Calu3 (cell line): Measurements from ENCODE around the gene HNRNPU. TPM values are rescaled to one million over a fixed set of nuclear protein-coding genes. Genes with fewer than 3 reads are reported as not detected.
A peak's percentile ranks its signal among the peaks of the same experiment; 100 is the strongest.

Experiments used
- BruUV-seq: library from RNA; stranded (reverse); fragments of 400-500 nt; replicated peaks from 2 replicates; lab custom pipeline; 2021; lab: Mats Ljungman, UMichigan
- CTCF ChIA-PET: fragments of 300-600 bp; sonication (Branson Sonifier 250); formaldehyde crosslinking; loops from one replicate; lab custom pipeline; 2022; ENCODE audit warnings: antibody characterized with exemption; lab: Charles Lee
- DNase-seq: peaks from one replicate; pipeline ENCODE4 v3.0.0; 2022
- H3K27ac Mint-ChIP-seq: one replicate; pipeline ENCODE4 v1.8.0; 2022; ENCODE audit warnings: mixed read lengths; ENCODE audit not compliant: unreplicated experiment
- H3K27me3 Mint-ChIP-seq: one replicate; pipeline ENCODE4 v1.8.0; 2022; ENCODE audit warnings: mixed read lengths; ENCODE audit not compliant: unreplicated experiment
- H3K36me3 Mint-ChIP-seq: one replicate; pipeline ENCODE4 v1.8.0; 2022; ENCODE audit warnings: mild to moderate bottlenecking, moderate library complexity, mixed read lengths; ENCODE audit not compliant: insufficient read depth, unreplicated experiment
- H3K4me1 Mint-ChIP-seq: one replicate; pipeline ENCODE4 v1.8.0; 2022; ENCODE audit warnings: mild to moderate bottlenecking, low read depth, mixed read lengths; ENCODE audit not compliant: unreplicated experiment
- H3K4me3 Mint-ChIP-seq: one replicate; pipeline ENCODE4 v1.8.0; 2022; ENCODE audit warnings: mild to moderate bottlenecking, low read depth, moderate library complexity, mixed read lengths; ENCODE audit not compliant: unreplicated experiment
- H3K9me3 Mint-ChIP-seq: one replicate; pipeline ENCODE4 v1.8.0; 2022; ENCODE audit warnings: low read depth, mixed read lengths; ENCODE audit not compliant: unreplicated experiment
- intact Hi-C: fragments of 100-400 bp; cut with micrococcal nuclease; formaldehyde crosslinking; loops from one replicate; pipeline ENCODE4 v1.10.0; 2022; ENCODE audit not compliant: unreplicated experiment
- total RNA-seq: library from RNA; stranded (reverse); gene quantifications from 2 replicates; pipeline ENCODE4 v1.2.3, GENCODE V29; 2022
- TF ChIP-seq, protein P1 (sequence below): fragments of 200-600 bp; IDR thresholded peaks from one replicate; pipeline ENCODE4 v1.8.0; 2022; ENCODE audit warnings: antibody characterized with exemption; ENCODE audit not compliant: unreplicated experiment

Gene HNRNPU
- total RNA-seq, 1 experiment from 2014 or later = 453 TPM

DNA sequence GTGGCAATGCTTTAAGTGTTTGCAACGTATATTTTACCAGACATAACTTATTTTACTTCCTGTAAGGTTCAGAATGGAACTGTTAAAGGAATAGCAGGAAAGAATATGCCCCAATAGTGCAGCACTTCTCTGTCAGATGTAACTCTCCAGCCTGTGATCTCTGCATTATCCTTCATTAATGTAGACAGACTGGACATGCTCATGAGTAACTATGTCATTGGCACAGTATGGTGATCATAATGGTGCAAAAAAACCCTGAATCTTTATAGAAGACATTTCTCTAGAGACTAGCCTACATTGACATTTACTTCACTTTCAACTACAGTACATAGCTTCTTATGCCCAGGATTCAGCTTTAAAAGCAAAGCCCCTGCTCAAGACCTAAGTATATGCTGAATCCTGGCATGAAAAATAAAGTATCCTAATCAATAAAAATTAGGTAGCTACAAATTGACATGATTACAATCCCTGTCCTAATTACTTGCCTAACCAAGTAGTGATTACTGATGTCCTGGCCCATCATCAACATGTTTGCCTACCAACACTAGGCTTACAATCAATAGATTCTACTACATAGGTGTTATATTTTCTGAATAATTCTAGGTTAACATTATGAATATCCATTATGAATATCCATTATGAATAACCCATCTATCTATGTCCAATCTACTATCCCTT, 15.0 kb downstream of the HNRNPU start:
- Mint-ChIP-seq H3K4me1 (peaks cover 15% of the 10 kb centered on the region), H3K27ac (peak overlapping the region; percentile 91), H3K4me3 (peak overlapping the region; percentile 16), H3K9me3 (no peaks in the 10 kb centered on the region), H3K36me3 (peaks cover 94% of the 10 kb centered on the region), H3K27me3 (no peaks in the 10 kb centered on the region)
- CTCF ChIA-PET = interaction anchor here (0.6 to 1.1 kb wide), 3 partner anchors 8 to 122 kb away, joined by 3 to 10 read pairs (median 3); no protein-coding TSS in a partner anchor
- TF ChIP-seq, protein P1, sequence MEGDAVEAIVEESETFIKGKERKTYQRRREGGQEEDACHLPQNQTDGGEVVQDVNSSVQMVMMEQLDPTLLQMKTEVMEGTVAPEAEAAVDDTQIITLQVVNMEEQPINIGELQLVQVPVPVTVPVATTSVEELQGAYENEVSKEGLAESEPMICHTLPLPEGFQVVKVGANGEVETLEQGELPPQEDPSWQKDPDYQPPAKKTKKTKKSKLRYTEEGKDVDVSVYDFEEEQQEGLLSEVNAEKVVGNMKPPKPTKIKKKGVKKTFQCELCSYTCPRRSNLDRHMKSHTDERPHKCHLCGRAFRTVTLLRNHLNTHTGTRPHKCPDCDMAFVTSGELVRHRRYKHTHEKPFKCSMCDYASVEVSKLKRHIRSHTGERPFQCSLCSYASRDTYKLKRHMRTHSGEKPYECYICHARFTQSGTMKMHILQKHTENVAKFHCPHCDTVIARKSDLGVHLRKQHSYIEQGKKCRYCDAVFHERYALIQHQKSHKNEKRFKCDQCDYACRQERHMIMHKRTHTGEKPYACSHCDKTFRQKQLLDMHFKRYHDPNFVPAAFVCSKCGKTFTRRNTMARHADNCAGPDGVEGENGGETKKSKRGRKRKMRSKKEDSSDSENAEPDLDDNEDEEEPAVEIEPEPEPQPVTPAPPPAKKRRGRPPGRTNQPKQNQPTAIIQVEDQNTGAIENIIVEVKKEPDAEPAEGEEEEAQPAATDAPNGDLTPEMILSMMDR = no peak
- intact Hi-C loops = no loop called here
- no peak for DNase-seq
- no TSS peak for BruUV-seq

DNA sequence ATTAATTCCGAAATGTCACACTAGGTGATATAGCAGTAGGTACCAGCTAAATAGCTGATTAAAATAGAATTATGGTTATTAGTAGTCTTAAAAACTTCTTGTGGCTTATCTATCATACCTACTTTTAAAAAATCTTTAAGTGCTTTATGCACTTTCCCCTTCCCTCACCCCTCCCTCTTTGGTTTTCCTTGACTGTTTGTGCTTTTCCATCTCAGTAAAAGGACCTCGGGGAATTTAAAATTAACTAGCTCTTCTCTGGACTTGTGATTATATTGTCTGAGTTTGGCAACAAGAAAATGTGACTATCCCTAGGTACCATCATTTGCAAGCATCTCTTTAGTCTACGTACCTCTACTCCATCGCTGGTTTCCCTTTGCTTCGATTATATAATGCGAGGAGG, 17.7 kb downstream of the HNRNPU start:
- Mint-ChIP-seq H3K4me3 (no peak overlapping the region), H3K27me3 (no peaks in the 10 kb centered on the region), H3K27ac (peak overlapping the region; percentile 93), H3K36me3 (peaks cover 95% of the 10 kb centered on the region), H3K9me3 (no peaks in the 10 kb centered on the region), H3K4me1 (peaks cover 18% of the 10 kb centered on the region)
- CTCF ChIA-PET = interaction anchor here (0.5 to 0.7 kb wide), 2 partner anchors 243 to 279 kb away, joined by 3 read pairs; no protein-coding TSS in a partner anchor
- DNase-seq = no peak
- intact Hi-C loops = no loop called here
- TF ChIP-seq, protein P1 = no peak
- no TSS peak for BruUV-seq

DNA sequence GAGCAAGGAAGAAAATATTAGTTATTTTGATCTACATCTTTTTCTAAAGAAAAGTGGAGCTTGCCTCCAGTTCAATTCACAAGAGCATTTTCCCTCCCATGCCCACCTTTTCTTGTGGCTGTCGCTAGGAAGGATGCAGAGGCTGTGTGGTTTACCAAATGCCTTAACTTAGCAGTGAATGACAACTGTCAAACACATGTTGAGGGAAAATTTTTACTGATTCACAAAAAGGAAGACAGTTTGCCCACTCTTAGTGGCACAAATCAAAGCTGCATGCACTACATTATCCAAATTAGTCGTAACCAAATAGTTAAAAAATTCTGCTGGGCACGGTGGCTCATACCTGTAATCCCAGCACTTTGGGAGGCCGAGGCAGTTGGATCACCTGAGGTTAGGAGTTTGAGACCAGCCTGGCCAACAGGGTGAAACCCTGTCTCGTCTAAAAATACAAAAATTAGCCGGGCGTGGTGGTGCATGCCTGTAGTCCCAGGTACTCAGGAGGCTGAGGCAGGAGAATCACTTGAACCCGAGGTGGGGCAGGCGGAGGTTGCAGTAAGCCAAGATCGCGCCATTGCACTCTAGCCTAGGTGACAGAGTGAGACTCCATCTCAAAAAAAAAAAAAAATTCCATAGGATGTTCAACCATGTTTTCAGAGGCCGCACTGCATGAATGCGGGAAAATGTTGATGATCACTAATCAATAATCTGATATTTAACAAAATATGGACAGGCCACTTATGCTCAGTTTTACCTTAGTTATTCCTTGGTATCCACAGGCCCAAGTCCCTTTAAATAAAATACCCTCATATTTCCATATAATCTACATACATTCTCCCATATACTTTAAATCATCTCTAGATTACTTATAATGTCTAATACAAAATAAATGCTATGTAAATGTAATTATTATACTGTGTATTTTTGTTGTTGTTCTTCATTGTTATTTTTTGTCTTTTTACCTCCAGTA, 19.9 kb downstream of the HNRNPU start:
- CTCF ChIA-PET = no interaction called here
- peaks cover 96% of the 10 kb centered on the region for H3K36me3 Mint-ChIP-seq
- no peaks in the 10 kb centered on the region for H3K9me3 Mint-ChIP-seq
- TF ChIP-seq, protein P1 = no peak
- no peaks in the 10 kb centered on the region for H3K27me3 Mint-ChIP-seq
- intact Hi-C loops = loop anchor here (5.0 kb wide), 1 partner anchor 128 kb away; no protein-coding TSS in a partner anchor
- BruUV-seq = no TSS peak
- no peak for DNase-seq
- H3K4me1 Mint-ChIP-seq = peaks cover 40% of the 10 kb centered on the region
- no peak overlapping the region for H3K4me3 Mint-ChIP-seq
- peak overlapping the region; percentile 93 for H3K27ac Mint-ChIP-seq

DNA sequence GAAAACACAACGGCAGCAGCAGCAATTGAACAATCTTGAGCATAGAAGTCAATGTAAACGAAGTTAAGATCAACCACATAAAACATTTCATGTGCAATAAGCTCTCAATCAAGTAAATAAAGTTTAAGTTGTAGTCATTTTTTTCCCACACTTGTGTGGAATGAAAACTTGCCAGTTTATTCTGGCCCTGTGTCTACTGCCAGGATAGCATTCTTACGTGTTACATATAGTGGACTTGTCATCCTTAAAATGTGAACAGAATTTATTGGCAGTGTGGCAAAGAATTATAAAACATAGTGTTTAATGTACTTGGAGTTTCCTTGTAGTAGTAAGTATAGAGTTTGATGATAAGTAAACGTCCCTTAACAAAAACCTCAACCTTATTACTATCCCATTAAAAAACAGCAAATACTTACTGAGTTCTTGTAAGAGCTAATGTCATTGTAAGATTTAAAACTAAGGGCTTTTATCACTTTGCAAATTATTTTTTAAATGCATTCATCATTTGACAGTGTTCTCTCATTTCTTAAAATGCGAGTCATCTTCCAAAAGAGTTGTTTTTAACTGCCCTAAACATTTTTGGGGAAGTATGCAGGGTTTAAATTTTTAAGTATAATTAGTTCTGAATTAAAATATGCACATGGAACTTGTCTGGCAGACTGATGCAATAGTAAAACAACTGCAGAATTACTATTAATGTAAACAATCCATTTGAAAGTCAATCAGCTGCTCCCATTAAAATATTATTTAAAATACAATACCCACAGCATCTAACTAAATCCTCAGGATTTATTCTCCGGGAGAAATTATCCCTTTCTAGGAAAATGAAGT, 21.0 kb downstream of the HNRNPU start:
- H3K27me3 Mint-ChIP-seq = no peaks in the 10 kb centered on the region
- BruUV-seq = no TSS peak
- peak overlapping the region; percentile 65 for H3K27ac Mint-ChIP-seq
- H3K4me1 Mint-ChIP-seq = peaks cover 40% of the 10 kb centered on the region
- TF ChIP-seq, protein P1 = no peak
- intact Hi-C loops = loop anchor here (5.0 kb wide), 1 partner anchor 129 kb away; no protein-coding TSS in a partner anchor
- CTCF ChIA-PET = no interaction called here
- DNase-seq = no peak
- no peaks in the 10 kb centered on the region for H3K9me3 Mint-ChIP-seq
- H3K36me3 Mint-ChIP-seq = peaks cover 96% of the 10 kb centered on the region
- H3K4me3 Mint-ChIP-seq = no peak overlapping the region
